HFF-Myc (cell line): ENCODE measurements around the gene TMEM150B.
A peak's percentile ranks its signal among the peaks of the same experiment; 100 is the strongest.

Experiments used
- DNase-seq: peaks from one replicate; pipeline ENCODE4 v3.0.0-alpha.2; 2011; ENCODE audit warnings: low read depth; ENCODE audit errors: extremely low read depth
- H3K4me3 ChIP-seq: replicated peaks from 2 replicates; pipeline ENCODE4 v1.5.1; 2011; ENCODE audit warnings: low read depth, mild to moderate bottlenecking, control low read depth, low read length
- TF ChIP-seq, protein P1 (sequence below): IDR thresholded peaks from 2 replicates; pipeline ENCODE4 v1.5.1; 2012; ENCODE audit warnings: mild to moderate bottlenecking, low read depth, low read length, control low read depth; ENCODE audit errors: missing control alignments

TMEM150B gene

DNA sequence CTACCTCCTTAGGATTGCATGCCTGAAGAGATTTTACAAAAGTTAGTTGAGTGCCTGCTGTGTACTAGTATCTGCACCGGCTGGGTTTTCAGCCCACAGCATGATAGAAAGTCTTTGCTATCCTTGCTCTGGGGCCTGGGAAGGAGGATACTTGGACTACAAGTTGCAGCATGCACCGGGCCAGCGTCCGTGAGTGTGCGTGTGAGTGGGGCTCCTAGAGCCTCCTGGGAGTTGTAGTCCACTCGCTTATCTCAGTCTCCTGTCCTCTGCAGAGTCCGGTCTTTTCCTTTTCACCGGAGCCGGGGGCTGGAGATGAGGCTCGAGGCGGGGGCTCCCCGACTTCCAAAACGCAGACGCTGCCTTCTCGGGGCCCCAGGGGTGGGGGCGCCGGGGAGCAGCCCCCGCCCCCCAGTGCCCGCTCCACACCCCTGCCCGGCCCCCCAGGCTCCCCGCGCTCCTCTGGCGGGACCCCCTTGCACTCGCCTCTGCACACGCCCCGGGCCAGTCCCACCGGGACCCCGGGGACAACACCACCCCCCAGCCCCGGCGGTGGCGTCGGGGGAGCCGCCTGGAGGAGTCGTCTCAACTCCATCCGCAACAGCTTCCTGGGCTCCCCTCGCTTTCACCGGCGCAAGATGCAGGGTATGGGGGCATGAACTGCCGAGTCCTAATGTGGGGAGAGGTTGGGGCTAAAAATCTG is 20.7 kb downstream of the TMEM150B start:
- TF ChIP-seq, protein P1, sequence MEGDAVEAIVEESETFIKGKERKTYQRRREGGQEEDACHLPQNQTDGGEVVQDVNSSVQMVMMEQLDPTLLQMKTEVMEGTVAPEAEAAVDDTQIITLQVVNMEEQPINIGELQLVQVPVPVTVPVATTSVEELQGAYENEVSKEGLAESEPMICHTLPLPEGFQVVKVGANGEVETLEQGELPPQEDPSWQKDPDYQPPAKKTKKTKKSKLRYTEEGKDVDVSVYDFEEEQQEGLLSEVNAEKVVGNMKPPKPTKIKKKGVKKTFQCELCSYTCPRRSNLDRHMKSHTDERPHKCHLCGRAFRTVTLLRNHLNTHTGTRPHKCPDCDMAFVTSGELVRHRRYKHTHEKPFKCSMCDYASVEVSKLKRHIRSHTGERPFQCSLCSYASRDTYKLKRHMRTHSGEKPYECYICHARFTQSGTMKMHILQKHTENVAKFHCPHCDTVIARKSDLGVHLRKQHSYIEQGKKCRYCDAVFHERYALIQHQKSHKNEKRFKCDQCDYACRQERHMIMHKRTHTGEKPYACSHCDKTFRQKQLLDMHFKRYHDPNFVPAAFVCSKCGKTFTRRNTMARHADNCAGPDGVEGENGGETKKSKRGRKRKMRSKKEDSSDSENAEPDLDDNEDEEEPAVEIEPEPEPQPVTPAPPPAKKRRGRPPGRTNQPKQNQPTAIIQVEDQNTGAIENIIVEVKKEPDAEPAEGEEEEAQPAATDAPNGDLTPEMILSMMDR = no peak
- no peak for DNase-seq
- no peak overlapping the region for H3K4me3 ChIP-seq

DNA sequence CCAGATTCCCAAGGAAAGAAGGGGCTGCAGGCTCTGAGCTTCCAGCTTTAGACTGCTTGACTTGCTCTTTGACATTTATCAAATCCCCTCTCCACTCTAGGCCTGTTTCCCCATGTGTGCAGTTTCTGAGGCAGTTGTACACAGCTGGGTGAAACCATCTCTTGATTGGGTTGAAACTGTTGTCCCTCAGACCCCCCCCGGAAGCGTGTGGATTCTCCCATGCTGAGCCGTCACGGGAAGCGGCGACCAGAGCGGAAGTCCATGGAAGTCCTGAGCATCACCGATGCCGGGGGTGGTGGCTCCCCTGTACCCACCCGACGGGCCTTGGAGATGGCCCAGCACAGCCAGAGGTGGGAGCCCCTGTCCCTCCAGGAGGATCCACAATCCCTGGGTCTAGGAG is 21.7 kb downstream of the TMEM150B start:
- TF ChIP-seq, protein P1 = no peak
- DNase-seq = no peak
- no peak overlapping the region for H3K4me3 ChIP-seq

DNA sequence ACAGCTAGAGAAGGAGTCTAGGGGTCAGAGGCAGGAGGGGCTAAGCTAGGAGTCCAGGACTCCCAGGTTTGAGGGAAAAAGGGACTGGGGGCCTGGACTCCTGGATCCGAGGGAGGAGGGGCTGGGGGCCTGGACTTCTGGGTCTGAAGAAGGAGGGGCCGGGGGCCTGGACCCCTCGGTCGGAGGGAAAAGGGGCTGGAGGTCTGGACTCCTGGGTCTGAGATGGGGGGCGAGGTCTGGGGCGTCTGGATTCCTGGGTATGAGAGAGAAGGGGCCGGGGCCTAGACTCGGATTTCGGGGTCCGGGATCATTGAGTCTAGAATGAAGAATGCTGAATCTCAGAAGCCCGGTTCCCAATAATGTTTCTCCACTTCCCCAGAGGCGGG is 22.8 kb downstream of the TMEM150B start:
- TF ChIP-seq, protein P1 = no peak
- DNase-seq = no peak
- no peak overlapping the region for H3K4me3 ChIP-seq

DNA sequence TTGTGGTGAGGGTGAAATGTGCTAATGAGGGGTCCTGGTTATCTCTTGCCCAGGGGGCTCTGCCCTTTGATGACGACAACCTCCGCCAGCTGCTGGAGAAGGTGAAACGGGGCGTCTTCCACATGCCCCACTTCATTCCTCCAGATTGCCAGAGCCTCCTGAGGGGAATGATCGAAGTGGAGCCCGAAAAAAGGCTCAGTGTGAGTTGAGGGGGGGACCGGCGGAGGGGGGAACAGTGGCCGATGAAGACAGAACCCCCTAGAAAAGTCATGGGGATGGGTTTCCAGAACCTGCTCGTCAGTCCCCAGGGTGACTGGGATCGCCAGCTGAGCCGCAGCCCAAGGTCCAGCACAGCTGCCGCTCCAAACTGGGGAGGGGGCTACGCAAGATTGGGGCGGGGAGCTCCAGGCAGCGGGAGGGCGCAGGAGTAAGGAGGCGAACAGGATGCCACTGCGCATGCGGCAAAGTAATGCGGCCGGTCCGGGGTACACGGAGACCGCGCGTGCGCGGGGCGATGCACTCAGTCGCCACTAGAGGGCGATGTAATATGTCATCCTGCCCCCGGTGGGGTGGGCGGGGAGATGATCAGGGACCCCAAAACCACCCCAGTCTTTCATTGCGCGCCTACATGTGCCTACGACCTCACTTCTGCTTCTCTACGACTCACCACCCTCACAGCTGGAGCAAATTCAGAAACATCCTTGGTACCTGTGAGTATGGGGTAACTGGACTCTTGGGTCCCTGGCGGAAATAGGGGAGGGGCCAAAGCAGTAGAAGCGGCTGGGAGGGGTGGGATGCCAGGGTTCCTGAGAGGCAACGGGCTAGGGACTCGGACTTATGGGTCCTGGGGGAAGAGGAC is 23.5 kb downstream of the TMEM150B start:
- DNase-seq = peak; percentile 55
- TF ChIP-seq, protein P1 = peak; percentile 84
- 0 out of 2 replicates have a peak overlapping the region, but pooled peaks have one; percentile 6 for H3K4me3 ChIP-seq

DNA sequence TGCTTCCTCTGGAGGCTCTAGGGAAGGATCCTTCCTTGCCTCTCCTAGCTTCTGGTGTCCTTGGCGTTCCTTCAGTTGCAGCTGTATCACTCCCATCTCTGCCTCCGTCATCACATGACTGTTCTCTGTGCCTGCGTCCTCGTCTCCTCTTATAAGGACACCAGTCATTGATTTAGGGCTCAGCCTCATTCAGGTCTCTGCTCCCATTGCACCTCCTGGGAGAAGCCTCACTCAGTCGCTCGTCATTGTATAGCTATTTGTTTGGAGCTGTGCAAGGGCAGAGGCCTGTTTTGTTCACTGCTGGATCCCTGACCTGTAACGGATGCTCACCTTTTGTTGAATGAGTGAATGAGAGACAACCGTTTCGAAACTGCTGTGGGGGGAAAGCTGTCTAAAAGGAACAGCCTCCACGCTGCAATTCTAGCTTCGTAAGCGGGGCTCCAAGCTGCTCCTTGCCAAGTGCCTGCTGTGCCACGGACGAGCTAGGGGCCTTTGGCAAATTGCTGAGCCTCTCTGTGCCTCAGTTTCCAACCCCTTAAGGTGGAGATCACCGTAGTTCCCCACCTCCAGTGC is 24.2 kb downstream of the TMEM150B start:
- no peak for DNase-seq
- no peak overlapping the region for H3K4me3 ChIP-seq
- TF ChIP-seq, protein P1 = no peak

DNA sequence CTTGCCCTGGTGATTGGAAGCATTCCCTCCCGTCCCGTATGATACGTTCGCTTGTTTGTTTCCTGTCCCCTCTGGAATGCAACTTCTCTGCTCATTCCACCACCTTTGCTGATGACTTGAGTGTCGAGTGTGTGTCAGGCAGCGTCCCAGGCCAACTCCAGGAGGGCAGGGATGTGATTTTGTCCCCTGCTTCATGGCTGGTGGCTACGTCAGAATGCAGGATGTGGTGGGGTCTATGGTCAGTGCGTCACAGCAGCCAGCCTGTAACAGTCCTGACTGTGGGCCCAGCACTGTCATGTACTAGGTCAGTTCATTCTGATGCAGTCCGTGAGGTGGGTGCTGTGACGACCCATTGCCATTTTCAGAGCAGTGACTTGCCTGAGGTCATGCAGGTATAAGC is 25.1 kb downstream of the TMEM150B start:
- H3K4me3 ChIP-seq = no peak overlapping the region
- DNase-seq = no peak
- TF ChIP-seq, protein P1 = no peak
